ENCODE data around the gene AIMP2.
"Not testable (repeated sequence)": the region's sequence is repeated elsewhere in the genome, so short reads cannot be mapped to it uniquely, and the experiment has no call there.

The AIMP2 gene

DNA sequence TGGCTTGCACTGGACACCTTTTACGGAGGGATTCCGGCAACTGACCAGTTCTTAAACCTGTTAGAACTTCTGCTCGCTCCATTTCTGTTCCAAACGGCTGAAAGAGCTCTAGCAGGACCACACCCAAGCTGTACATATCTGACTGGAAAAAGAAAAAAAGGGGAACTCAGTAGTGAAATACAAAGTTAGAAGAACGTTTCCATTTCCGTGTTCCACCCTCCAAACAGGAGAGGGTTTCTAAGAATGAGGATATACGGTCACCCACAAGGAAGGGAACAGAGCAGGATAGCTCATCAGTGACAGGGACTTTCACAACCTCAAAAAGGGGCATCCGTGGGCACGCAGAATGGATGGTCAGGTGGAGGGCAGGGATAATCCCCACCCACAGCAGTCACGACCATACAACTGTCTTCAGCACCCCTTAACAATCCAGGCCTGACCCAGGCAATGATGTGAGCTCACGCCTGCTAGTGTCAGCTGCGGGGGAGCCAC is 17.8 kb downstream of the AIMP2 start:
- FAIRE-seq, result no peak

GRCh38 chr7:6027806-6028365 is 18.8 kb downstream of the AIMP2 start:
- FAIRE-seq, result no peak

- FAIRE-seq, result no peak
Measured at GRCh38 chr7:6028563-6028962, 19.5 kb downstream of the AIMP2 start.

DNA sequence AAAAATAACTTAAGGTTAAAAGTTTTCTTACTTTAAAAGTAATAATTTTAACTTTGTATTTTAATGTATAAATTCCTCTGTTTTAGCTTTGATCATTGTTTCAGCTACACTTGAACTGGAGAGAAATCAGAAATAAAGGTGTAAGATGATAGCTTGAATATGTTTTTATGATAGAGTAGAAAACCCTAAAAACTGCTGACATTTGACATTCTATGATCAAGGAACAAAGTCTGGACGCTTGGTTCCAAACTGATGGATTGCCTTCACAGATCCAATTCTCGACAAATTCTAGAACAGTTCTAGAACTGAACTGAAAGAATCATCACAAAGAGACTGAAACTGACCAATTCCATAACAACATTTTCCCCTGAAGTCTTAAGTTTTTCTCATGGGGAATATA is 21.9 kb downstream of the AIMP2 start, which contains the start of gene ANKRD61:
Gene ANKRD61 (plus strand): TSS at position 389 of the 400 bp plus-strand sequence. CDS start 0 bp downstream, at position 389.
- FAIRE-seq, result no peak

GRCh38 chr7:6031567-6031966 is 22.5 kb downstream of the AIMP2 start:
- no peak for FAIRE-seq

DNA sequence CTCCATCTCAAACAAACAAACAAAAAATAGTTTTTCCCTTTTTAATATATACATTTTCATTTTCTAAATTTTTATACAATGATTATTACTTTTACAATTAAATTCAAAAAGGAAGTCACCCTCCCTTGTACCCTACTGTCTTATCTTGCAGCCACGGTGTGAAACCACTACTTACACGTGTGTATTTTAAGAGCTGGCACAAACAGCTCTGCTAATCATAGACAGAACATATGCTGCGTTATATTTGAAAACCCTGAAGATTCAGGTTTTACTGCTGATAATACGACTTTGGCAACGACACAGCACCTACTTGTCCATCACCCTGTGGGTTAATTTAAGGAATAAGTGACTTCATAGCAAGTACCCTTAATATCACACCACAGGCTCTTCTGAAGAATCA is 23.1 kb downstream of the AIMP2 start:
- FAIRE-seq, result no peak

DNA sequence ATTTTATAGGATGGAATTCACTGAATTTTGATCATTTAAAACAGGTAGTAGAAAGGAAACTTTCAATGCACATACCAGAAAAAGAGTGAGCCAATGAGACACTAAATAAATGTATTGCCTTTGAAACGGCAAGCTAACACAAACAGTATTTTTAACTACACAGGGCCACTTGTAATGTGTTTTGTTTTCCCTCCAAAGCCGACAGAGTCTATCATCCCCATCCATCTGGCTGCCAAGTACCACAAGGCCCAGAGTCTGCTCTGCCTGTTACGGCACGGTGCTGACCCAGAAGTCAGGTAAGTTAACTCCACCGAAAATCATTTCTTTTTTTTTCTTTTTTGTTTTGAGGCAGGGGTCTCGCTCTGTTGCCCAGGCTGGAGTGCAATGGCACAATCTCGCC is 23.6 kb downstream of the AIMP2 start:
- FAIRE-seq, result no peak

DNA sequence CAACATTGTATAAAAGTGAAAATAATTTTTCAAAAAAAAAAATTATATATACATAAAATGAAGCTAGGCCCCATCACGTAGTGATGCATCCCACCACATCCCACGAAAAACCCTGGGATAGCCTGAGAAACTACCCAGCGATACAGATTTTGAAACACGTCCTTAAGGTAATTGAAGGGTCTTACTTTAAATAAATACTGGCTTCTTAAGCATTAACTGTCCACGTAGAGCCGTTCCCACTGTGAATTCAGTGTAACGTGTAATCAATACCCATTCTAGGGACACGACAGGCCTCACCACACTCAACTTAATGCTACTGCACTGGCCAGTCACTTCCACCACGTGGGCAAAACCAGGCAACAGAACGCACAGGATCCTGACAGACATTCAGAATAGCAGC is 26.1 kb downstream of the AIMP2 start:
- no peak for FAIRE-seq

GRCh38 chr7:6035686-6036085 is 26.6 kb downstream of the AIMP2 start:
- FAIRE-seq, result no peak

GRCh38 chr7:6049780-6050179 is 40.7 kb downstream of the AIMP2 start:
- no peak for FAIRE-seq

DNA sequence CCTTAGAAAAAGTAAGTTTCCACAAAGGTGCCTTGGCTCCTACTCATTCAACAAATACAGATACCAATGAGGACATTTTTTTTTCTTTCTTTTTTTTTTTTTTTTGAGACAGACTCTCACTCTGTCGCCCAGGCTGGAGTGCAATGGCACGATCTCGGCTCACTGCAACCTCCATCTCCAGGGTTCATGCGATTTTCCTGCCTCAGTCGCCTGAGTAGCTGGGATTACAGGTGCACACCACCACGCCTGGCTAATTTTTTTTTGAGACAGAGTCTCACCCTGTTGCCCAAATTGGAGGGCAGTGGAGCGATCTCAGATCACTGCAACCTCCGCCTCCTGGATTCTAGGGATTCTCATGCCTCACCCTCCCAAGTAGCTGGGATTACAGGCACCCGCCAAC is 42.1 kb downstream of the AIMP2 start:
- not testable (repeated sequence) for FAIRE-seq

DNA sequence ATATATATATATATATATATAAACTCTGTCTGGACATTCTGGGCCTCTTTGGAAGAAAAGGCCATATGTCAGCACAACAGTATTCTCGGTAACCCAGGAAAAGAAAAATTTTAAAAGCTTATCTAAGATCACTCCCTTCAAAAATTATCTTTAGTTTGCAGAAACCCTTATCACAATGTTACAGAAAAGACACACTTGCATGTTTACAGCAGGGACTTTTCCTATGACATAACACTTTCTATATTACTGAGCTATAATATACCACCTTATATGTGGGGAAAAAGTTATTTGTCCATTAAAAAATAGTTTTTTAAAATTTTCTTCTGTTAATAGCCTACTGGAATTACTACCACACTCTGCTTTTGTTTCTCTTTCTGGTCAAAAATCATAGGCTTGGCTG is 47.5 kb downstream of the AIMP2 start:
- FAIRE-seq, result no peak

GRCh38 chr7:6057316-6058129 is 48.5 kb downstream of the AIMP2 start:
- no peak for FAIRE-seq

- not testable (repeated sequence) for FAIRE-seq
Measured at GRCh38 chr7:6059941-6060340, 50.9 kb downstream of the AIMP2 start.

GRCh38 chr7:6071406-6071805 is 62.3 kb downstream of the AIMP2 start:
- FAIRE-seq, result no peak

Data from islet of Langerhans (tissue), 1 donor.